Measurements from ENCODE around the gene CACNB4.

DNA sequence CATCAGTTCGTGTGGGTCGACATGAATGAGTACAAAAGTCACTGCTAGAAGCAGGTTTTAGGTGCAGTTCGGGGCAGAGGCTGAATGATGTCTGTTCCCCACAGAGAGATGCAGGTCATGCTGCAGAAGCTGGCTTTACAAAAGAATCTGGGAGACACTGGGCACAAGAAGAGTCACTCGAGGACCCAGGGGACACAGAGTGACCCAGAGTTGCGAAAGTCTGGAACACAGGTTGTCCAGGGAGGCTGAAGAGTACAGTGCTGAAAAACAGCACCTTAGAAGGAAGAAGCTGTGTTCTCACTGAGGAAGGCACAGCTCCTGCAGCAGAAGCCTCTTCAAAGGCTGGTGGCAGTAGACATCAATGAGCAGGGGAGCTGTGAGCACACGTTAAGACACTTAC is 14.8 kb downstream of the CACNB4 start:
- TF ChIP-seq ELF1 (IDR thresholded peaks at IDR 0.05): no peak
- TF ChIP-seq, protein P1, sequence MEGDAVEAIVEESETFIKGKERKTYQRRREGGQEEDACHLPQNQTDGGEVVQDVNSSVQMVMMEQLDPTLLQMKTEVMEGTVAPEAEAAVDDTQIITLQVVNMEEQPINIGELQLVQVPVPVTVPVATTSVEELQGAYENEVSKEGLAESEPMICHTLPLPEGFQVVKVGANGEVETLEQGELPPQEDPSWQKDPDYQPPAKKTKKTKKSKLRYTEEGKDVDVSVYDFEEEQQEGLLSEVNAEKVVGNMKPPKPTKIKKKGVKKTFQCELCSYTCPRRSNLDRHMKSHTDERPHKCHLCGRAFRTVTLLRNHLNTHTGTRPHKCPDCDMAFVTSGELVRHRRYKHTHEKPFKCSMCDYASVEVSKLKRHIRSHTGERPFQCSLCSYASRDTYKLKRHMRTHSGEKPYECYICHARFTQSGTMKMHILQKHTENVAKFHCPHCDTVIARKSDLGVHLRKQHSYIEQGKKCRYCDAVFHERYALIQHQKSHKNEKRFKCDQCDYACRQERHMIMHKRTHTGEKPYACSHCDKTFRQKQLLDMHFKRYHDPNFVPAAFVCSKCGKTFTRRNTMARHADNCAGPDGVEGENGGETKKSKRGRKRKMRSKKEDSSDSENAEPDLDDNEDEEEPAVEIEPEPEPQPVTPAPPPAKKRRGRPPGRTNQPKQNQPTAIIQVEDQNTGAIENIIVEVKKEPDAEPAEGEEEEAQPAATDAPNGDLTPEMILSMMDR (IDR thresholded peaks at IDR 0.05): no peak
- TF ChIP-seq TAF1 (IDR thresholded peaks at IDR 0.05; ENCODE audit: borderline replicate concordance, low read depth, low read length): no peak
- no peak for TF ChIP-seq RAD21 (IDR thresholded peaks at IDR 0.05; ENCODE audit: low read length)
- TF ChIP-seq, protein P2, sequence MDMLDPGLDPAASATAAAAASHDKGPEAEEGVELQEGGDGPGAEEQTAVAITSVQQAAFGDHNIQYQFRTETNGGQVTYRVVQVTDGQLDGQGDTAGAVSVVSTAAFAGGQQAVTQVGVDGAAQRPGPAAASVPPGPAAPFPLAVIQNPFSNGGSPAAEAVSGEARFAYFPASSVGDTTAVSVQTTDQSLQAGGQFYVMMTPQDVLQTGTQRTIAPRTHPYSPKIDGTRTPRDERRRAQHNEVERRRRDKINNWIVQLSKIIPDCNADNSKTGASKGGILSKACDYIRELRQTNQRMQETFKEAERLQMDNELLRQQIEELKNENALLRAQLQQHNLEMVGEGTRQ (IDR thresholded peaks at IDR 0.05; ENCODE audit: borderline replicate concordance, low read depth, low read length): no peak
- TF ChIP-seq EZH2phosphoT487 (IDR thresholded peaks at IDR 0.05; ENCODE audit: borderline replicate concordance, low read depth): no peak
- TF ChIP-seq POLR2AphosphoS5 (IDR thresholded peaks at IDR 0.05; ENCODE audit: low read depth, low read length): no peak
- TF ChIP-seq MEF2A (IDR thresholded peaks at IDR 0.05; ENCODE audit: borderline replicate concordance, low read depth): no peak
- no peak for TF ChIP-seq JUND (IDR thresholded peaks at IDR 0.05)
- TF ChIP-seq NFIC (IDR thresholded peaks at IDR 0.05; ENCODE audit: borderline replicate concordance): no peak
- TF ChIP-seq RFX5 (IDR thresholded peaks at IDR 0.05; ENCODE audit: low read length): no peak

Data from SK-N-SH (cell line).